D721Med (cell line): ENCODE data around the gene LDAH.
"Not testable (repeated sequence)": the region's sequence is repeated elsewhere in the genome, so short reads cannot be mapped to it uniquely, and the experiment has no call there.

Source experiments
- DNase-seq: peaks from one replicate; pipeline ENCODE4 v3.0.0; 2011; ENCODE audit warnings: low spot score; ENCODE audit not compliant: insufficient read length
- FAIRE-seq: peaks from 2 replicates; lab custom pipeline; 2011; peaks lifted over from hg19 to GRCh38; lab: Jason Lieb, UNC
- CTCF ChIP-seq: IDR thresholded peaks from 2 replicates; pipeline ENCODE4 v1.5.1; 2012; ENCODE audit warnings: mild to moderate bottlenecking, control low read depth; ENCODE audit not compliant: insufficient read depth; ENCODE audit errors: missing control alignments

LDAH gene

GRCh38 chr2:20725782-20726181 lies 97.1 kb downstream of the LDAH start:
- TF ChIP-seq CTCF, result no peak
- FAIRE-seq, result no peak
- DNase-seq, result no peak

- DNase-seq (no peak), FAIRE-seq (no peak)
- no peak for TF ChIP-seq CTCF
These were observed 98.3 kb downstream of the LDAH start for GRCh38 chr2:20724500-20725053.

- FAIRE-seq, result no peak
- no peak for DNase-seq
- TF ChIP-seq CTCF, result no peak
These were observed 99.4 kb downstream of the LDAH start for GRCh38 chr2:20723543-20723942.

- no peak for TF ChIP-seq CTCF
- FAIRE-seq (no peak), DNase-seq (no peak)
These were observed 100.2 kb downstream of the LDAH start for GRCh38 chr2:20722592-20723240.

GRCh38 chr2:20717641-20718040 lies 105.3 kb downstream of the LDAH start:
- no peak for FAIRE-seq
- no peak for TF ChIP-seq CTCF
- no peak for DNase-seq

GRCh38 chr2:20716164-20716563 lies 106.7 kb downstream of the LDAH start:
- DNase-seq, FAIRE-seq: not testable (repeated sequence)

- not testable (repeated sequence) for FAIRE-seq, DNase-seq
These were observed 108.5 kb downstream of the LDAH start for GRCh38 chr2:20714412-20714811.

- DNase-seq, FAIRE-seq: not testable (repeated sequence)
These were observed 109.3 kb downstream of the LDAH start for GRCh38 chr2:20713585-20713984.

GRCh38 chr2:20711641-20712040 lies 111.3 kb downstream of the LDAH start:
- not testable (repeated sequence) for FAIRE-seq

More at GRCh38 chr2:20711641-20712040, 111.3 kb downstream of the LDAH start:
- not testable (repeated sequence) for DNase-seq
